ENCODE measurements around the gene PODXL. TPM values are rescaled to one million over a fixed set of nuclear protein-coding genes. Genes with fewer than 3 reads are reported as not detected.

PODXL gene
- total RNA-seq, 2 donors from 2014 or later = 523 to 701 TPM

DNA sequence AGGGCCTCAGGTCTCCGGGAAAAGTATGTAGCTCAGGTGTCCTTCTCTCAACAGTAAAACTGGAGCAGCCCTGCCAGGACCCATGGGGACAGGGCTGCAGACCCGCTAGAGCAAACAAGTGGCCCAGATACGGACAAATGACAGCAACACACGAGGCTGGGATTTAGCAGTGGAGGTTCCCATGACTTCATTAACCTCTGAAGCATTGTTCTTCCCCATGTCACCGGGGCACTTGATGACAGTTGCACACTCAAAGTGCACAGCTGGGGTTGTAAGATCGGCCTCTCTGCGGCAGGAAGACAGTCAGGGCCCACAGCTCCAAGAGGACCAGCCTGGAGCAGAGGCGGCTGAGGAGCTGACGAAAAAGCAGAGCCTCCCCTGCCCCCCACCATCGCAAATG, 12.5 kb upstream of the PODXL start:
- H3K27ac ChIP-seq (ENCODE audit: low read depth, low read length) = no peak overlapping the region
- no peak overlapping the region for H3K27ac Mint-ChIP-seq
- TF ChIP-seq, protein P1, sequence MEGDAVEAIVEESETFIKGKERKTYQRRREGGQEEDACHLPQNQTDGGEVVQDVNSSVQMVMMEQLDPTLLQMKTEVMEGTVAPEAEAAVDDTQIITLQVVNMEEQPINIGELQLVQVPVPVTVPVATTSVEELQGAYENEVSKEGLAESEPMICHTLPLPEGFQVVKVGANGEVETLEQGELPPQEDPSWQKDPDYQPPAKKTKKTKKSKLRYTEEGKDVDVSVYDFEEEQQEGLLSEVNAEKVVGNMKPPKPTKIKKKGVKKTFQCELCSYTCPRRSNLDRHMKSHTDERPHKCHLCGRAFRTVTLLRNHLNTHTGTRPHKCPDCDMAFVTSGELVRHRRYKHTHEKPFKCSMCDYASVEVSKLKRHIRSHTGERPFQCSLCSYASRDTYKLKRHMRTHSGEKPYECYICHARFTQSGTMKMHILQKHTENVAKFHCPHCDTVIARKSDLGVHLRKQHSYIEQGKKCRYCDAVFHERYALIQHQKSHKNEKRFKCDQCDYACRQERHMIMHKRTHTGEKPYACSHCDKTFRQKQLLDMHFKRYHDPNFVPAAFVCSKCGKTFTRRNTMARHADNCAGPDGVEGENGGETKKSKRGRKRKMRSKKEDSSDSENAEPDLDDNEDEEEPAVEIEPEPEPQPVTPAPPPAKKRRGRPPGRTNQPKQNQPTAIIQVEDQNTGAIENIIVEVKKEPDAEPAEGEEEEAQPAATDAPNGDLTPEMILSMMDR (conservative IDR thresholded peaks at IDR 0.05) = no peak
- WGBS, 2 experiments (ENCODE audit: insufficient coverage in 1 of 2, insufficient read length in 1 of 2) = 56 to 78% methylated on average over 7 to 10 of the region's 10 CpGs
- peaks cover 13% of the 10 kb centered on the region for H3K4me1 Mint-ChIP-seq
- H3K27me3 ChIP-seq (ENCODE audit: control insufficient read depth, insufficient read depth, low read length, poor library complexity, severe bottlenecking) = no peaks in the 10 kb centered on the region
- H3K36me3 Mint-ChIP-seq (ENCODE audit: low read depth) = no peaks in the 10 kb centered on the region
- peaks cover 3% of the 10 kb centered on the region for H3K27me3 Mint-ChIP-seq (ENCODE audit: insufficient read depth)
- no peaks in the 10 kb centered on the region for H3K9me3 Mint-ChIP-seq
- peak; percentile 48 for DNase-seq
- H3K4me1 ChIP-seq (ENCODE audit: control insufficient read depth, insufficient read depth, low read length) = no peaks in the 10 kb centered on the region
- no peaks in the 10 kb centered on the region for H3K36me3 ChIP-seq (ENCODE audit: control insufficient read depth, insufficient read depth, low read length)
- no peaks in the 10 kb centered on the region for H3K9me3 ChIP-seq (ENCODE audit: control insufficient read depth, low read length)
- no peak overlapping the region for H3K4me3 ChIP-seq (ENCODE audit: low read length)
- no peak overlapping the region for H3K9ac ChIP-seq (ENCODE audit: extremely low read depth, low read length, poor library complexity, severe bottlenecking)
- no peak overlapping the region for H3K4me3 Mint-ChIP-seq

- Mint-ChIP-seq H3K27ac (no peak overlapping the region), H3K4me3 (no peak overlapping the region), H3K9me3 (no peaks in the 10 kb centered on the region), H3K36me3 (ENCODE audit: low read depth) (no peaks in the 10 kb centered on the region), H3K27me3 (ENCODE audit: insufficient read depth) (peaks cover 5% of the 10 kb centered on the region), H3K4me1 (peaks cover 11% of the 10 kb centered on the region)
- Histone ChIP-seq H3K9me3 (ENCODE audit: control insufficient read depth, low read length) (no peaks in the 10 kb centered on the region), H3K27ac (ENCODE audit: low read depth, low read length) (no peak overlapping the region), H3K4me1 (ENCODE audit: control insufficient read depth, insufficient read depth, low read length) (no peaks in the 10 kb centered on the region), H3K36me3 (ENCODE audit: control insufficient read depth, insufficient read depth, low read length) (no peaks in the 10 kb centered on the region), H3K9ac (ENCODE audit: extremely low read depth, low read length, poor library complexity, severe bottlenecking) (no peak overlapping the region), H3K4me3 (ENCODE audit: low read length) (no peak overlapping the region), H3K27me3 (ENCODE audit: control insufficient read depth, insufficient read depth, low read length, poor library complexity, severe bottlenecking) (no peaks in the 10 kb centered on the region)
- TF ChIP-seq, protein P1 (conservative IDR thresholded peaks at IDR 0.05) = no peak
- DNase-seq = peak; percentile 25
- 80 to 94% methylated on average over 1 to 4 of the region's 6 CpGs for WGBS, 2 experiments (ENCODE audit: insufficient coverage in 1 of 2, insufficient read length in 1 of 2)
Measured at GRCh38 chr7:131568510-131568909, 12.1 kb upstream of the PODXL start.

- Mint-ChIP-seq H3K27ac (no peak overlapping the region), H3K36me3 (ENCODE audit: low read depth) (no peaks in the 10 kb centered on the region), H3K4me3 (no peak overlapping the region), H3K9me3 (no peaks in the 10 kb centered on the region), H3K27me3 (ENCODE audit: insufficient read depth) (peaks cover 16% of the 10 kb centered on the region), H3K4me1 (peaks cover 4% of the 10 kb centered on the region)
- no peaks in the 10 kb centered on the region for H3K27me3 ChIP-seq (ENCODE audit: control insufficient read depth, insufficient read depth, low read length, poor library complexity, severe bottlenecking)
- no peak overlapping the region for H3K9ac ChIP-seq (ENCODE audit: extremely low read depth, low read length, poor library complexity, severe bottlenecking)
- WGBS, 2 experiments (ENCODE audit: insufficient coverage in 1 of 2, insufficient read length in 1 of 2) = 92 to 95% methylated on average over 5 of the region's 5 CpGs
- no peak overlapping the region for H3K27ac ChIP-seq (ENCODE audit: low read depth, low read length)
- H3K4me3 ChIP-seq (ENCODE audit: low read length) = no peak overlapping the region
- no peaks in the 10 kb centered on the region for H3K9me3 ChIP-seq (ENCODE audit: control insufficient read depth, low read length)
- TF ChIP-seq, protein P1 (conservative IDR thresholded peaks at IDR 0.05) = no peak
- DNase-seq = no peak
- H3K36me3 ChIP-seq (ENCODE audit: control insufficient read depth, insufficient read depth, low read length) = no peaks in the 10 kb centered on the region
- H3K4me1 ChIP-seq (ENCODE audit: control insufficient read depth, insufficient read depth, low read length) = no peaks in the 10 kb centered on the region
Measured at GRCh38 chr7:131564640-131565039, 8.2 kb upstream of the PODXL start.

Measured in endodermal cell (in vitro differentiated cells).